Measurements from ENCODE around the gene ZBTB20.

GRCh38 chr3:114553949-114554593 is 593.0 kb downstream of the ZBTB20 start:
- TF ChIP-seq CTCF (conservative IDR thresholded peaks at IDR 0.05; ENCODE audit: low read depth, low read length) (no peak), EZH2 (IDR thresholded peaks at IDR 0.05; ENCODE audit: low read length, unreplicated experiment) (no peak), EZH2phosphoT487 (IDR thresholded peaks at IDR 0.05; ENCODE audit: borderline replicate concordance, low read length) (no peak)

Data from PC-3 (cell line).